NT2/D1 (cell line): ENCODE data around the gene MIGA2.

Experiments used
- YY1 ChIP-seq: IDR thresholded peaks from 2 replicates; pipeline ENCODE4 v1.6.1; 2011; ENCODE audit not compliant: insufficient read length, insufficient read depth
- ZNF274 ChIP-seq: IDR thresholded peaks from 2 replicates; pipeline ENCODE4 v1.6.1; 2011; ENCODE audit warnings: mild to moderate bottlenecking, low read depth, low read length

GRCh38 chr9:129008986-129009583 is 27.3 kb upstream of the MIGA2 start:
- no peak for TF ChIP-seq ZNF274
- TF ChIP-seq YY1: no peak
